HEK293T (cell line): ENCODE measurements around the gene C1QTNF9B.

ENCODE experiments used
- ARNT ChIP-seq: fragments of 450-650 bp; IDR thresholded peaks from 2 replicates; pipeline ENCODE4 v1.6.1; 2017; ENCODE audit warnings: mild to moderate bottlenecking
- BHLHE40 ChIP-seq: fragments of 450-650 bp; IDR thresholded peaks from 2 replicates; pipeline ENCODE4 v1.6.1; 2016; ENCODE audit warnings: mild to moderate bottlenecking, moderate library complexity, borderline replicate concordance
- ELF4 ChIP-seq: fragments of 450-650 bp; IDR thresholded peaks from 2 replicates; pipeline ENCODE4 v1.6.1; 2017; ENCODE audit warnings: antibody characterized with exemption
- FOXA1 ChIP-seq: fragments of 450-650 bp; IDR thresholded peaks from 2 replicates; pipeline ENCODE4 v1.6.1; 2016; ENCODE audit warnings: mild to moderate bottlenecking
- FOXM1 ChIP-seq: fragments of 450-650 bp; IDR thresholded peaks from 2 replicates; pipeline ENCODE4 v1.6.1; 2017; ENCODE audit warnings: mild to moderate bottlenecking, borderline replicate concordance
- LEF1 ChIP-seq: fragments of 450-650 bp; IDR thresholded peaks from 2 replicates; pipeline ENCODE4 v1.6.1; 2017; ENCODE audit warnings: mild to moderate bottlenecking, borderline replicate concordance

DNA sequence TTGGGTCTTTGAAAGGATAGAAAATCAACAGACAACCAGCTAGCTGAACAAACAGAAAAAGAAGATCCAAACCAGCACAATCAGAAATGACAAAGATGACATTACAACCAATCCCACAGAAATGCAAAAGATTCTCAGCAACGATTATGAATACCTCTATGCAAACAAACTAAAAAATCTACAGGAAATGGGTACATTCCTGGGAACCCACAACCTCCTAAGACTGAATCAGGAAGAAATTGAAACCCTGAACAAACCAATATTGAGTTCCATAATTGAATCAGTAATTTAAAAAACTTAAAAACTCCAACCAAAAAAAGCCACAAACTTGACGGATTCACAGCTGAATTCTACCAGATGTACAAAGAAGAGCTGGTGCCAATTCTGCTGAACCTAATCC lies 20.9 kb upstream of the C1QTNF9B start:
- TF ChIP-seq FOXM1 (no peak), ELF4 (no peak), BHLHE40 (no peak), LEF1 (no peak), ARNT (no peak), FOXA1 (no peak)
